Endothelial cell of umbilical vein (primary cell): ENCODE measurements around the gene RBM44. TPM values are rescaled to one million over a fixed set of nuclear protein-coding genes. Genes with fewer than 3 reads are reported as not detected.

Experiments
- BruUV-seq: library from RNA; stranded (reverse); fragments of 400-500 nt; replicated peaks from 2 replicates; lab custom pipeline; 2021; lab: Mats Ljungman, UMichigan
- CTCF ChIA-PET: fragments of 300-600, 350-600 bp; sonication (Branson Sonifier 250); formaldehyde crosslinking; loops from one replicate; lab custom pipeline; 2021; ENCODE audit warnings: antibody characterized with exemption, inconsistent platforms; lab: Charles Lee
- POLR2A ChIA-PET: fragments of 300-600, 350-600 bp; sonication (Branson Sonifier 250); formaldehyde crosslinking; loops from one replicate; lab custom pipeline; 2021; ENCODE audit warnings: antibody characterized with exemption, inconsistent platforms; lab: Charles Lee
- DNase-seq: peaks from one replicate; pipeline ENCODE4 v3.0.0-alpha.2; 2011; ENCODE audit warnings: low read depth, low spot score
- FAIRE-seq: peaks from 2 replicates; lab custom pipeline; 2011; peaks lifted over from hg19 to GRCh38; lab: Jason Lieb, UNC
- H2AFZ ChIP-seq: 2 replicates; pipeline ENCODE4 v1.6.0; 2012; ENCODE audit warnings: low read depth, low read length, control low read depth, inconsistent platforms
- H3K27ac ChIP-seq: 2 replicates; pipeline ENCODE4 v1.5.1; 2011; ENCODE audit warnings: low read depth, mild to moderate bottlenecking, control low read depth, low read length, moderate library complexity; ENCODE audit not compliant: insufficient read depth
- H3K27me3 ChIP-seq, 2 experiments: 2 replicates each; pipeline versions ENCODE4 v1.6.0 to v1.6.1; 2011; ENCODE audit warnings: low read length in 2 of 2, mixed read lengths in 1 of 2; ENCODE audit not compliant: control insufficient read depth in 2 of 2, insufficient read depth in 2 of 2
- H3K36me3 ChIP-seq, 2 experiments: 2 replicates in 1 of 2; 3 replicates in 1 of 2; pipeline ENCODE4 v1.5.1; 2011; ENCODE audit warnings: low read length in 2 of 2, mild to moderate bottlenecking in 1 of 2, moderate library complexity in 1 of 2; ENCODE audit not compliant: control insufficient read depth in 2 of 2, insufficient read depth in 2 of 2; ENCODE audit errors: extremely low read depth in 1 of 2
- H3K4me1 ChIP-seq: 3 replicates; pipeline ENCODE4 v1.5.1; 2011; ENCODE audit warnings: mild to moderate bottlenecking, low read length; ENCODE audit not compliant: control insufficient read depth, insufficient read depth; ENCODE audit errors: extremely low read depth
- H3K4me2 ChIP-seq: 2 replicates; pipeline ENCODE4 v1.6.1; 2011; ENCODE audit warnings: low read length, control low read depth, mixed read lengths; ENCODE audit not compliant: insufficient read depth
- H3K4me3 ChIP-seq, 3 experiments: fragments of 200-600 bp in 1 of 3; sonication (generic), shearing (Covaris generic) in 1 of 3; replicated peaks in 1 of 3; 2 replicates each; pipeline ENCODE4 v1.5.1; 2011 to 2016; ENCODE audit warnings: control low read depth in 3 of 3, low read length in 3 of 3, mild to moderate bottlenecking in 2 of 3, inconsistent platforms in 1 of 3, low read depth in 1 of 3, moderate library complexity in 1 of 3; ENCODE audit not compliant: insufficient read depth in 1 of 3
- H3K79me2 ChIP-seq: 2 replicates; pipeline ENCODE4 v1.6.0; 2012; ENCODE audit warnings: low read length, inconsistent platforms; ENCODE audit not compliant: control insufficient read depth, insufficient read depth
- H3K9ac ChIP-seq: replicated peaks from 2 replicates; pipeline ENCODE3; 2011; ENCODE audit warnings: low read length, control low read depth; ENCODE audit not compliant: insufficient read depth; ENCODE audit errors: extremely low read depth
- H3K9me1 ChIP-seq: replicated peaks from 3 replicates; pipeline ENCODE4 v1.6.0; 2011; ENCODE audit warnings: mild to moderate bottlenecking, low read length; ENCODE audit not compliant: control insufficient read depth, insufficient read depth; ENCODE audit errors: extremely low read depth
- H3K9me3 ChIP-seq: replicated peaks from 2 replicates; pipeline ENCODE4 v1.5.1; 2012; ENCODE audit warnings: low read length, inconsistent platforms; ENCODE audit not compliant: control insufficient read depth, insufficient read depth
- H4K20me1 ChIP-seq: replicated peaks from 2 replicates; pipeline ENCODE3; 2011; ENCODE audit warnings: mild to moderate bottlenecking, low read length; ENCODE audit not compliant: control insufficient read depth, insufficient read depth; ENCODE audit errors: extremely low read depth
- CTCF ChIP-seq, 2 donors: IDR thresholded peaks; 1 replicate in 1 of 2; 2 replicates in 1 of 2; pipeline ENCODE4 v1.5.1; 2011; ENCODE audit warnings: low read length in 2 of 2, mild to moderate bottlenecking in 2 of 2, moderate library complexity in 2 of 2, control low read depth in 1 of 2, inconsistent platforms in 1 of 2, low read depth in 1 of 2; ENCODE audit not compliant: insufficient read depth in 1 of 2; ENCODE audit errors: extremely low read depth in 1 of 2
- EZH2 ChIP-seq: IDR thresholded peaks from 2 replicates; pipeline ENCODE4 v1.6.1; 2012; ENCODE audit warnings: borderline replicate concordance, low read depth, mild to moderate bottlenecking, moderate library complexity, low read length, inconsistent platforms; ENCODE audit not compliant: severe bottlenecking
- FOS ChIP-seq: IDR thresholded peaks from 2 replicates; pipeline ENCODE4 v1.6.1; 2011; ENCODE audit warnings: mild to moderate bottlenecking, low read length, moderate library complexity, borderline replicate concordance; ENCODE audit not compliant: insufficient read depth
- GATA2 ChIP-seq: IDR thresholded peaks from 2 replicates; pipeline ENCODE4 v1.7.0; 2011; ENCODE audit warnings: low read depth, mild to moderate bottlenecking, moderate library complexity, mixed read lengths, low read length; ENCODE audit not compliant: insufficient read length, insufficient read depth
- JUN ChIP-seq: IDR thresholded peaks from 2 replicates; pipeline ENCODE4 v1.6.1; 2011; ENCODE audit warnings: borderline replicate concordance, low read depth; ENCODE audit not compliant: insufficient read length, insufficient read depth
- MAX ChIP-seq: IDR thresholded peaks from 2 replicates; pipeline ENCODE4 v1.6.1; 2011; ENCODE audit not compliant: insufficient read depth, insufficient read length
- MYC ChIP-seq: IDR thresholded peaks from one replicate; pipeline ENCODE4 v1.6.1; 2011; ENCODE audit warnings: mild to moderate bottlenecking, low read depth, low read length
- POLR2A ChIP-seq: IDR thresholded peaks from 2 replicates; pipeline ENCODE4 v1.6.1; 2012; ENCODE audit warnings: low read depth, mild to moderate bottlenecking, control low read depth, low read length
- POLR2AphosphoS5 ChIP-seq: IDR thresholded peaks from 2 replicates; pipeline ENCODE4 v1.6.1; 2012; ENCODE audit warnings: low read depth, mild to moderate bottlenecking, control low read depth, low read length, moderate library complexity; ENCODE audit not compliant: insufficient read depth
- dilution Hi-C: fragments of 300-500 bp; cut with MboI; formaldehyde crosslinking; loops from one replicate; pipeline ENCODE4 v1.15.0; 2019; ENCODE audit warnings: low sequenced_read_pairs; ENCODE audit not compliant: extremely low pct_ligation_motif_present
- intact Hi-C: fragments of 100-400 bp; cut with micrococcal nuclease; formaldehyde crosslinking; loops from one replicate; pipeline ENCODE4 v1.10.0; 2022
- polyA plus RNA-seq, 4 experiments: library from polyadenylated mRNA; depleted of rRNA in 3 of 4; stranded (reverse) in 3 of 4; unstranded in 1 of 4; fragments of >200 nt; gene quantifications; 2 replicates each; pipeline versions ENCODE4 v1.2.1 to v1.2.3, GENCODE V29; 2011 to 2012; ENCODE audit warnings: missing spikeins in 1 of 4
- total RNA-seq: library from RNA; stranded (reverse); gene quantifications from 2 replicates; pipeline ENCODE4 v1.2.3, GENCODE V29; 2021

Gene RBM44
- total and polyA plus RNA-seq, 2 donors (not counting 3 experiments of a cell fraction or from before 2014, with no cell fraction given) = 0.14 to 0.53 TPM

DNA sequence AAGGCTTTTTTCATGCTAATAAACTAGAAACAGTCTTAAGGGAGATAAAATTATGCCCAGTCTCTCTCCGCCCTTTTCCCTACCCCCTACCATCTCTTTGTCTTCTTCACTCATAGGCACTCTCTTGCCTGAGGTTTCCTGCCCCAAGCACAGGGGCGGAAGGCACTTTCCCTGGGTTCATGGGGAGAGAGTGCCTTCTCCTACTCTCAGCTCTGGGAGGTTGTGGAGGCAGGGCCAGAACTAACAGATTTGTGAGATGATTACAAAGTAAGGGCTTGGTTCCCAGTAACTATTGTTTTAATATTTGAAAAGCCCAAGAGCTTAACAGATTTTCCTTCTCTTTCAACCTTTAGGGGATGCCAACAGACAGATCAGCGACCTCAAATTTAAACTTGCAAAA is 26.1 kb upstream of the RBM44 start:
- H3K36me3 ChIP-seq = peaks cover 9 to 21% of the 10 kb centered on the region in 2 experiments
- POLR2A ChIA-PET = no interaction called here

DNA sequence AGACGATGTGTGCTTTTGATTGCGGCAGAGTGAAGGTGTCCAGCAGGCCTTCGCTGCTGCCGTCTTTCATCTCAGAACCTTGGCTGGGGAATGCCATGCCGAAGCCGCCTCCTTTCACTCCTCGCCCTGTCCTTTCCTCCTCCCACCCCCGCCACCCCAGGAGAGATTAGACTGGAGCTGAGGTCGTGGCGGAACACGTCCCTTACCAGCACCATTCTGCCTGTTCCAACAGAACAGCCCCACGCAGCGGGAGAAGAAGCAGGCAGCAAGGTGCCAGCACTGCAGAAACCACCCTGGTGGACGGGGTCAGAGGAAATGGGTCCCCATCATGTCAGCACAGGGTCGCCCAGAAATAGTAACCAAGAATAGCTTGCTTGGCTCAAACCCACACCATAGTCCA is 24.8 kb upstream of the RBM44 start:
- DNase-seq (no peak), FAIRE-seq (no peak)
- Histone ChIP-seq H3K79me2 (no peaks in the 10 kb centered on the region), H3K27me3 (no peaks in the 10 kb centered on the region), H3K9ac (no peak overlapping the region), H2AFZ (no peak overlapping the region), H3K9me3 (no peaks in the 10 kb centered on the region), H3K4me2 (no peak overlapping the region), H3K9me1 (no peaks in the 10 kb centered on the region), H3K4me3 (no peak overlapping the region), H3K27ac (no peak overlapping the region), H3K4me1 (no peaks in the 10 kb centered on the region), H3K36me3 (peaks cover 9 to 23% of the 10 kb centered on the region in 2 experiments), H4K20me1 (no peaks in the 10 kb centered on the region)
- TF ChIP-seq FOS = no peak
- TF ChIP-seq CTCF (IDR thresholded peaks at IDR 0.05; ENCODE audit: extremely low read depth in 1 of 2, insufficient read depth in 1 of 2, low read depth in 1 of 2, low read length in 2 of 2) = no peak
- no peak for TF ChIP-seq EZH2
- TF ChIP-seq MYC = no peak
- TF ChIP-seq MAX = no peak
- TF ChIP-seq GATA2 = no peak
- no peak for TF ChIP-seq POLR2A
- TF ChIP-seq POLR2AphosphoS5 = no peak
- TF ChIP-seq JUN = no peak
- ChIA-PET CTCF (interaction anchor here (1.3 to 3.5 kb wide), 4 partner anchors 8 to 261 kb away, joined by 5 to 24 read pairs (median 7); no protein-coding TSS in a partner anchor), POLR2A (no interaction called here)
- intact Hi-C loops (loop anchor here (1.0 kb wide), 4 partner anchors 101 to 262 kb away; no protein-coding TSS in a partner anchor), dilution Hi-C loops (no loop called here)
- no TSS peak for BruUV-seq

More for the DNA sequence above, 26.1 kb upstream of the RBM44 start:
- H2AFZ ChIP-seq = no peak overlapping the region
- DNase-seq (no peak), FAIRE-seq (no peak)
- intact Hi-C loops (no loop called here), dilution Hi-C loops (no loop called here)
- CTCF ChIA-PET = interaction anchor here (1.2 to 3.5 kb wide), 2 partner anchors 191 to 260 kb away, joined by 3 to 24 read pairs; no protein-coding TSS in a partner anchor
- TF ChIP-seq FOS (no peak), POLR2AphosphoS5 (no peak), MAX (no peak), POLR2A (no peak)
- no peak overlapping the region for H3K27ac ChIP-seq
- H3K9ac ChIP-seq = no peak overlapping the region
- no peaks in the 10 kb centered on the region for H3K79me2 ChIP-seq
- no peaks in the 10 kb centered on the region for H3K4me1 ChIP-seq
- H3K9me1 ChIP-seq = no peaks in the 10 kb centered on the region
- no peaks in the 10 kb centered on the region for H4K20me1 ChIP-seq
- H3K9me3 ChIP-seq = no peaks in the 10 kb centered on the region
- no TSS peak for BruUV-seq
- no peaks in the 10 kb centered on the region for H3K27me3 ChIP-seq
- no peak overlapping the region for H3K4me2 ChIP-seq
- H3K4me3 ChIP-seq = no peak overlapping the region
